ENCODE data around the gene PHKB.
A peak's percentile ranks its signal among the peaks of the same experiment; 100 is the strongest.
"Not testable (repeated sequence)": the region's sequence is repeated elsewhere in the genome, so short reads cannot be mapped to it uniquely, and the experiment has no call there.

Gene PHKB

GRCh38 chr16:47460711-47461597 lies at the start of gene PHKB, which contains the start of gene ITFG1:
PHKB (plus strand) TSS chr16:47461331; CDS start chr16:47461351, 20 bp downstream.
ITFG1 (minus strand) TSS chr16:47461063; CDS start chr16:47461045, 18 bp downstream.
- peak; percentile 88 for DNase-seq

- no peak for DNase-seq
Measured at GRCh38 chr16:47413041-47413440, 48.1 kb upstream of the PHKB start.

GRCh38 chr16:47416869-47417268 lies 44.3 kb upstream of the PHKB start:
- no peak for DNase-seq

- DNase-seq = no peak
Measured at GRCh38 chr16:47424846-47425245, 36.3 kb upstream of the PHKB start.

- DNase-seq = no peak
Measured at GRCh38 chr16:47426806-47427205, 34.3 kb upstream of the PHKB start.

GRCh38 chr16:47431960-47432359 lies 29.2 kb upstream of the PHKB start:
- peak; percentile 63 for DNase-seq

GRCh38 chr16:47434274-47434673 lies 26.9 kb upstream of the PHKB start:
- not testable (repeated sequence) for DNase-seq

- not testable (repeated sequence) for DNase-seq
Measured at GRCh38 chr16:47440066-47440465, 21.1 kb upstream of the PHKB start.

- not testable (repeated sequence) for DNase-seq
Measured at GRCh38 chr16:47442884-47443283, 18.2 kb upstream of the PHKB start.

- no peak for DNase-seq
Measured at GRCh38 chr16:47446431-47446830, 14.7 kb upstream of the PHKB start.

- DNase-seq = no peak
Measured at GRCh38 chr16:47448830-47449575, 12.1 kb upstream of the PHKB start.

- DNase-seq = no peak
Measured at GRCh38 chr16:47449788-47450187, 11.3 kb upstream of the PHKB start.

GRCh38 chr16:47458331-47458730 lies 2.8 kb upstream of the PHKB start:
- DNase-seq = no peak

GRCh38 chr16:47459603-47460002 lies 1.5 kb upstream of the PHKB start:
- DNase-seq = no peak

GRCh38 chr16:47460359-47460710 lies 796 bp upstream of the PHKB start:
- no peak for DNase-seq

GRCh38 chr16:47461598-47462266 lies 601 bp downstream of the PHKB start:
- DNase-seq = peak; percentile 62

- DNase-seq = no peak
Measured at GRCh38 chr16:47463771-47464624, 2.9 kb downstream of the PHKB start.

GRCh38 chr16:47465919-47466630 lies 4.9 kb downstream of the PHKB start:
- no peak for DNase-seq

GRCh38 chr16:47467501-47467900 lies 6.4 kb downstream of the PHKB start:
- no peak for DNase-seq

GRCh38 chr16:47468070-47468689 lies 7.0 kb downstream of the PHKB start:
- DNase-seq = not testable (repeated sequence)

- no peak for DNase-seq
Measured at GRCh38 chr16:47469227-47469626, 8.1 kb downstream of the PHKB start.

Measured in MV-4-11 (cell line).